22Rv1 (cell line): Measurements from ENCODE around the gene UBR3.

ENCODE experiments used
- CTCF ChIP-seq: fragments of 450-650 bp; IDR thresholded peaks from 2 replicates; pipeline ENCODE4 v1.5.1; 2017; ENCODE audit warnings: mild to moderate bottlenecking
- ZFX ChIP-seq: fragments of 450-650 bp; IDR thresholded peaks from 2 replicates; pipeline ENCODE4 v1.6.1; 2017; ENCODE audit warnings: antibody characterized with exemption, borderline replicate concordance

GRCh38 chr2:170031288-170031687, 204.0 kb downstream of the UBR3 start:
- TF ChIP-seq CTCF (no peak), ZFX (no peak)
